NT2/D1 (cell line): ENCODE results near the gene CKLF.

Source experiments
- DNase-seq: peaks from one replicate; pipeline ENCODE4 v3.0.0-alpha.2; 2011; ENCODE audit warnings: low read depth, low spot score
- H3K27me3 ChIP-seq: 2 replicates; pipeline ENCODE4 v1.6.0; 2011; ENCODE audit warnings: mild to moderate bottlenecking; ENCODE audit not compliant: insufficient read length, insufficient read depth
- H3K36me3 ChIP-seq: 2 replicates; pipeline ENCODE4 v1.6.1; 2011; ENCODE audit warnings: mild to moderate bottlenecking, low read length, mixed read lengths; ENCODE audit not compliant: insufficient read depth, insufficient read length
- H3K4me1 ChIP-seq: 2 replicates; pipeline ENCODE4 v1.5.1; 2011; ENCODE audit not compliant: insufficient read depth, insufficient read length
- H3K4me3 ChIP-seq: 2 replicates; pipeline ENCODE4 v1.5.1; 2011; ENCODE audit warnings: low read depth; ENCODE audit not compliant: insufficient read length
- H3K9ac ChIP-seq: 2 replicates; pipeline ENCODE4 v1.6.0; 2011; ENCODE audit warnings: low read depth; ENCODE audit not compliant: insufficient read length
- H3K9me3 ChIP-seq: 2 replicates; pipeline ENCODE4 v1.5.1; 2011; ENCODE audit warnings: mild to moderate bottlenecking, low read length; ENCODE audit not compliant: insufficient read depth
- SUZ12 ChIP-seq: IDR thresholded peaks from 2 replicates; pipeline ENCODE4 v1.6.1; 2011; ENCODE audit not compliant: insufficient read length, insufficient read depth; ENCODE audit errors: extremely low read depth
- YY1 ChIP-seq: IDR thresholded peaks from 2 replicates; pipeline ENCODE4 v1.6.1; 2011; ENCODE audit not compliant: insufficient read length, insufficient read depth
- ZNF274 ChIP-seq: IDR thresholded peaks from 2 replicates; pipeline ENCODE4 v1.6.1; 2011; ENCODE audit warnings: mild to moderate bottlenecking, low read depth, low read length

CKLF gene

DNA sequence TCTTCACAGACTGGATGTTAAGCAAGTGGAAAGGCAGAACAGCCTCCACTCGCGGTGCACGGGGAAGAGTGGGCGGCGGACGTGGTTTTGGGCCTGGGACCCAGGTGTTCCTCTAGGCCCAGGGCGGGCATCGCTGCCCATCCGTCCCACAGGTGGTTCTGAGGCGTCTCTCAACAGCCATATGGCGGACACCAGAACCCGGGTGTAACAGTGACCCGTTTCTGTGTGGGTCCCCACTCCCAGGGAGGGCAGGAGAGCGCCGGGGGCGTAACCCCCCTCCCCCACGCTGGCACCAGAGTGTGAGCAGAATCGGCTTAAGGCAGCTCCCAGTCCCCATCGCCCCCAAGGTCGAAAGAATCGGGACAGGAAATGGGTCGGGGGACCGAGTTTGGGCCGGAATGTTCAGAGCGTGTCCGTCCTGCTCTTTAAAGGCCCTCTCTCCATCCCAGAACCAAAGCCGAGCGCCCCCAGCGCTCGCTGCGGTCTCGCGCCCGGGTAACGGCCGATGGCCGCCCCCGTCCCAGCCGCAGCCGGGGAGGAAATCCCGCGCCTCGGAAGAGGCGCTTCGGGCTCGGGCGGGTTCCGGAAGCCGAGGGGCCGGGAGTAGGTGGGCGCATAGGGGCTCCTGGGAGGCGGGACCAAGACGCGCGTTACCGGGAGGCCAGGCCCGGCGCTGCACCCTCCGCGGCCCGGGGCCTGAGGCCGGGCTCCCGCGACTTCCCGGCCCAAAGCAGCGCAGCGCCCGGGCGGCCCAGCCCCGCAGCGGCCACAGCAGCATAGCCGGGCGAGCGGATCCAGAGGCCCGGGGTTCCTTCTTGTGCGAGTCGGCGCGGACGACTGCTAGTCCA, 2.9 kb upstream of the CKLF start, which contains the start of gene TK2:
Gene TK2, minus strand, starts transcription at position 839 of the 848 bp plus-strand sequence. Its CDS starts 61 bp downstream, at position 778.
- Histone ChIP-seq H3K36me3 (no peaks in the 10 kb centered on the region), H3K9ac (peak within 1 kb of the TSS; percentile 95), H3K9me3 (peaks cover 5% of the 10 kb centered on the region; the same call in 1 of the 2 replicates), H3K4me3 (peak within 1 kb of the TSS; percentile 74), H3K27me3 (peaks cover 4% of the 10 kb centered on the region), H3K4me1 (no peaks in the 10 kb centered on the region)
- TF ChIP-seq SUZ12 (no peak), YY1 (no peak), ZNF274 (no peak)
- DNase-seq: peak; percentile 44

DNA sequence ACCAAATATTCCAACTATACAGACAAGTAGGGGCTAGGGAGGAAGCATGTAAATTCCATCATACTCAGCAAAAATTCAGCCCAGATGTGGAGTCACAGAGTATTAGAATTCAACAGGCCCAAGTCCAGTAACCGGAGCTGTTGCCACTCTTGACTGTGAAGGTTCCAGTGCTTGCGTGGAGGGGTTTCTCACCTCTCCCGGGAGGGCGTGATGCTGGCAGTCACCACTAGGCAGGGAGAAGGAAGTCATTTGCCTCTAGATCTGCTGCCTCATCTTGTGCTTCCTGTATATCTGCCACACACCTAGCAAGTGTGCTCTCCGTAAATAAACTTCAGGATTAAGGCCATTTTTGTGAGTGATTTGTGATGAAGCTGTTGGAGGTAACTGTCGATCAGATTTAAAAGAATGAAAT, 1.0 kb upstream of the CKLF start:
- Histone ChIP-seq H3K27me3 (peaks cover 4% of the 10 kb centered on the region), H3K9me3 (peaks cover 5% of the 10 kb centered on the region; the same call in 1 of the 2 replicates), H3K4me1 (no peaks in the 10 kb centered on the region), H3K4me3 (no peak overlapping the region), H3K9ac (no peak overlapping the region), H3K36me3 (no peaks in the 10 kb centered on the region)
- no peak for TF ChIP-seq ZNF274
- TF ChIP-seq SUZ12: no peak
- TF ChIP-seq YY1: no peak
- DNase-seq: peak; percentile 40

DNA sequence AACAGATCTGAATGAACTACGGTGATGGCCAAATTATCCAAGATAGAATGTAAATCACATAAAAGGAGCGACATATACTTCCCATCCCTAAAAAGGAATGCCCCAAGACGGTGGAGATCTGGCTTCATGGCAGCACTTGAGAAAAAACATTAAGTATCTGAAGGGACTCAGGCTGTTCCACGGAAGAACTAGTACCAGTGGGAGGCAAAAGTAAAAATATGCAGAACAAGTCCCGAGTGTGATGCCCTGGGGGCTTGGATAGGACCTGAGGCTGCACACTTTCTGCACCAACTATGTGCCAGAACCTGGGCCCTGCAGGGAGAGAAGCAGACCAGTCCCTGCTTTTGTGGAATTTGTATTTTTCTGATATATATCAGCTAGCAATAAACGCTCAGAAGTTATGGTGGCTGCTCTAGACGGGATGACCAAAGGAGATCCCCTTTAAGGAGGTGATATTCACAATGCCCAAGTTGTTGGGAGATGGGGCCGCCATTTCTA, 539 bp upstream of the CKLF start:
- Histone ChIP-seq H3K4me1 (no peaks in the 10 kb centered on the region), H3K9me3 (peaks cover 5% of the 10 kb centered on the region; the same call in 1 of the 2 replicates), H3K4me3 (no peak overlapping the region), H3K27me3 (peaks cover 4% of the 10 kb centered on the region), H3K36me3 (no peaks in the 10 kb centered on the region), H3K9ac (no peak overlapping the region)
- no peak for TF ChIP-seq SUZ12
- no peak for DNase-seq

DNA sequence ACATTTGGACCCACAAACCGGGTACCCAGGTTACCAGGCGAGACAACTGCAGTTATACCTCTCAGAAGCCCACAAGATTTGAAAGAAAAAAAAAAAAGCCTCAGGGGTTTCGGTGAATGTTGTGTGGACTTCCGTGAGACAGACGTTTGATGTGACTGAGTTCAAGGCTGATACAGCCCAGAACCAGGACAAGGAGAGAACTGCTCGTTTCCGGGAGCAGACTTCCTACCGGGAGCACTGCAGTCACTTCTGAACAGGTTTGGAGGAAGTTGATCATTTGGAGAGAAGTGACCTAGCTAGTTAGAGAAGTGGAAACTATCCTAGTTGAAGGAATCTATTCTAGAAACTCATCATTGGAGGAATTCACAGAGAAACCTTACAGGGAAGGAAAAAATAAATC, 847 bp downstream of the CKLF start:
- H3K4me3 ChIP-seq: no peak overlapping the region
- H3K9me3 ChIP-seq: peaks cover 5% of the 10 kb centered on the region; the same call in 1 of the 2 replicates
- no peak for DNase-seq
- peaks cover 4% of the 10 kb centered on the region for H3K27me3 ChIP-seq
- no peaks in the 10 kb centered on the region for H3K36me3 ChIP-seq
- no peaks in the 10 kb centered on the region for H3K4me1 ChIP-seq
- H3K9ac ChIP-seq: no peak overlapping the region
- TF ChIP-seq ZNF274 (no peak), YY1 (no peak), SUZ12 (no peak)

DNA sequence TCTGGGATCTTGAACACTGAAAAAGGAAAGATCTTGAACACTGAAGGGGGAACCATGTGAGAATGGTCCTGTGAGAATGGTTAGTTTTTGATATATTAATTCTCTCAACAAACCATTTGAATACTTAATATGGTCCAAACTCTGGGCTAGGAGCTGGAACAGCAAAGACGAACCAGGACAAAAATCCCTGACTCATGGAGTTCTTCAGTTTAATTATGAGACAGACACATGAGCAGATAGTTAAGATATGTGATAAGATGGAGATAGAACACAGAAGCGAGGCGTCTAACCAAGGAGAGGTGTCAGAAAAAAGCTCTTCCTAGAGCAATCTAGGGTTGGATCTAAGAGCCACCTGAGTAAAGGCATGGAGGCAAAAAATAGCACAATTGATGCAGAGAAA, 1.6 kb downstream of the CKLF start:
- H3K9ac ChIP-seq: no peak overlapping the region
- H3K4me1 ChIP-seq: no peaks in the 10 kb centered on the region
- peaks cover 4% of the 10 kb centered on the region for H3K27me3 ChIP-seq
- no peak for TF ChIP-seq SUZ12
- TF ChIP-seq YY1: no peak
- TF ChIP-seq ZNF274: no peak
- no peaks in the 10 kb centered on the region for H3K36me3 ChIP-seq
- no peak for DNase-seq
- no peak overlapping the region for H3K4me3 ChIP-seq
- H3K9me3 ChIP-seq: peaks cover 5% of the 10 kb centered on the region; the same call in 1 of the 2 replicates

DNA sequence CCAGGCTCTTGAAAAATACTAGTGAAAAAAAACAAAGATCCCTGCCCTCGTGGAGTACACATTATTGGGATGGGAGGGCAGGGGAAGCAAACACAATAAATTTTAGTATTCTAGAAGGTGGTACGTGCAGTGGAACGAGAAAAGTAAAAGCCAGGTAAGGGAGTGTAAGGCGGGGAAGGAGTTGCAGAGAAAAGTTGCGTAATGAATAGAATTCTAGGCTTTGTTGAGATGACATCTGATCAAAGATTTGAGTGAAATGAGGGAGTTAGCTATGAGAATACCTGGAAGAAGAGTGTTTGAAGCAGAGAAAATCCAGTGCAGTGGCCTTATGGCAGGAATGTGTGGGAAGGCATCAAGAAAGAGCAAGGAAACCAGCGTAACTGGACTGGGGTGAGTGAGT, 2.1 kb downstream of the CKLF start:
- H3K36me3 ChIP-seq: no peaks in the 10 kb centered on the region
- H3K9ac ChIP-seq: no peak overlapping the region
- H3K4me1 ChIP-seq: no peaks in the 10 kb centered on the region
- H3K27me3 ChIP-seq: peaks cover 4% of the 10 kb centered on the region
- peaks cover 5% of the 10 kb centered on the region; the same call in 1 of the 2 replicates for H3K9me3 ChIP-seq
- TF ChIP-seq ZNF274: no peak
- TF ChIP-seq SUZ12: no peak
- no peak for TF ChIP-seq YY1
- no peak overlapping the region for H3K4me3 ChIP-seq
- DNase-seq: no peak

DNA sequence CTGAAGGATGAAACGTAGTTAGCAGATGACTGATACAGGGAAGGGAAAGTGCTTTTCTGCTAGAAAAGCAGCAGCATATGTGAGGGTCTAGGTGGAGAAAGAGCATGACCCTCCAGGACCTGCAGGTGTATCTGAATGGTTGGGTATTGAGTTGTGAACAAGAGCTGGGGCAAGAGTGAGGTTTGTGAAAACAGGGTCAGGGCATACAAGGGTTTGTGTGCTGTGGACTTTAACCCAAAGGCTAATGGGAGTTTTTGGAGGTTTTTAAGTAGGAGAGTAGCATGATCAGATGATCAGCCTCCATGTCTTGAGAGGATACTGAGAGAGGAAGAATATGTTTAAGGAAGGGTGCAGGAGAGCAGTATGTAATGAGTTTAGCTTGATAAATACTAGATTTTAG, 7.7 kb downstream of the CKLF start:
- Histone ChIP-seq H3K9ac (no peak overlapping the region), H3K27me3 (peaks cover 18% of the 10 kb centered on the region), H3K36me3 (no peaks in the 10 kb centered on the region), H3K9me3 (no peaks in the 10 kb centered on the region), H3K4me3 (no peak overlapping the region), H3K4me1 (no peaks in the 10 kb centered on the region)
- TF ChIP-seq SUZ12 (no peak), ZNF274 (no peak), YY1 (no peak)
- DNase-seq: no peak
